Nephron progenitor cell (in vitro differentiated cells): Measurements from ENCODE around the gene NCOA4.

Experiments
- DNase-seq: peaks from one replicate; pipeline ENCODE4 v3.0.0; 2021
- H3K27ac Mint-ChIP-seq: 2 replicates; pipeline ENCODE4 v1.8.0; 2021; ENCODE audit warnings: mild to moderate bottlenecking, moderate library complexity, mixed read lengths
- H3K27me3 Mint-ChIP-seq: 2 replicates; pipeline ENCODE4 v1.8.0; 2021; ENCODE audit warnings: mild to moderate bottlenecking, low read depth, mixed read lengths; ENCODE audit not compliant: poor library complexity
- H3K36me3 Mint-ChIP-seq: 2 replicates; pipeline ENCODE4 v1.8.0; 2021; ENCODE audit warnings: low read depth, mixed read lengths
- H3K4me1 Mint-ChIP-seq: 2 replicates; pipeline ENCODE4 v1.8.0; 2021; ENCODE audit warnings: mixed read lengths
- H3K4me3 Mint-ChIP-seq: 2 replicates; pipeline ENCODE4 v1.8.0; 2021; ENCODE audit warnings: mild to moderate bottlenecking, moderate library complexity, mixed read lengths
- H3K9me3 Mint-ChIP-seq: 2 replicates; pipeline ENCODE4 v1.8.0; 2021; ENCODE audit warnings: mild to moderate bottlenecking, moderate library complexity, mixed read lengths
- TF ChIP-seq, protein P1 (sequence below): fragments of 200-600 bp; sonication (generic); IDR thresholded peaks from 2 replicates; pipeline ENCODE4 v1.5.0; 2021; ENCODE audit warnings: antibody characterized with exemption

Gene NCOA4

DNA sequence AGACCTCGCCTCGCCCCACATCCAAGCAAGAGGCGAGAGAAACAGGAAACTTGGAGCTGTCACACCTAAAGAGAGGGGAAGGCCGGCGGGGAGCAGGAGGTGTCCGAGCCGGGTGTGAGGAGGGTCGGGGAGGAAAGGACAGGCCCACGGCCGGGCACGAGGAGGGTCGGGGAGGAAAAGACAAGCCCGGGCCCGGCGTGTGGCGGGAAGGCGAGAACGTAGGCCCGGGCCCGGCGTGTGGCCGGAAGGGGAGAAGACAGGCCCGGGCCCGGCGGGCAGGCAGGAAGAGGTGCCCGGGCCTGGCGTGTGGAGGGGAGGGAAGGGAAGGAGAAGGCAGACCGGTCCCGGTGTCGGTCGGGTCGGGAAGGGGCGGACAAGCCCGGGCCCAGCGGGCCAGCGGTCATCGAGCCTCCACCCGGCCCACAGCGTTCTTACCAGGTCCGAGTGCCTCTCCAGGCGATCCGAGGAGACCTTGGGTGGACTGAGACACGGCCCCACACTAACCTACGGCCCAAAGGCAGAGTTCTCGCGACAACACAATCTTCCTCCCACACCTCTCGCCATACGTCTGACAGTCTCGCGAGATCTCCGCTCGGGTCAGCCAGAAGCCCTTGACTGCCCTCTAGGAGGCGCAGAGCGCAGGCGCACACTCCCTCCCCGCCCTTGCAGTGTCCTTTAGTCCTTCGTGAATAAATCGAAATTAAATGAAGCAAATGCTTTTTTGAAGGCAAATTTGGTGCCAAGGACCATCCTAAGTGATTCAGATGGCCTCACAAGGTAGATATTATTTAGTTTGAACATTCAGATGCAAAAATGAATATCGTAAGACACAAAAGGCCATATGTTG, at the start of gene NCOA4:
Gene NCOA4 (minus strand): TSS at position 533 of the 847 bp plus-strand sequence. CDS start 13,943 bp downstream, outside the sequence.
- Mint-ChIP-seq H3K4me1 (peaks cover 51% of the 10 kb centered on the region), H3K27me3 (no peaks in the 10 kb centered on the region), H3K36me3 (no peaks in the 10 kb centered on the region), H3K4me3 (peak within 1 kb of the TSS; percentile 96), H3K27ac (peak within 1 kb of the TSS; percentile 57), H3K9me3 (no peaks in the 10 kb centered on the region)
- DNase-seq = peak; percentile 95
- TF ChIP-seq, protein P1, sequence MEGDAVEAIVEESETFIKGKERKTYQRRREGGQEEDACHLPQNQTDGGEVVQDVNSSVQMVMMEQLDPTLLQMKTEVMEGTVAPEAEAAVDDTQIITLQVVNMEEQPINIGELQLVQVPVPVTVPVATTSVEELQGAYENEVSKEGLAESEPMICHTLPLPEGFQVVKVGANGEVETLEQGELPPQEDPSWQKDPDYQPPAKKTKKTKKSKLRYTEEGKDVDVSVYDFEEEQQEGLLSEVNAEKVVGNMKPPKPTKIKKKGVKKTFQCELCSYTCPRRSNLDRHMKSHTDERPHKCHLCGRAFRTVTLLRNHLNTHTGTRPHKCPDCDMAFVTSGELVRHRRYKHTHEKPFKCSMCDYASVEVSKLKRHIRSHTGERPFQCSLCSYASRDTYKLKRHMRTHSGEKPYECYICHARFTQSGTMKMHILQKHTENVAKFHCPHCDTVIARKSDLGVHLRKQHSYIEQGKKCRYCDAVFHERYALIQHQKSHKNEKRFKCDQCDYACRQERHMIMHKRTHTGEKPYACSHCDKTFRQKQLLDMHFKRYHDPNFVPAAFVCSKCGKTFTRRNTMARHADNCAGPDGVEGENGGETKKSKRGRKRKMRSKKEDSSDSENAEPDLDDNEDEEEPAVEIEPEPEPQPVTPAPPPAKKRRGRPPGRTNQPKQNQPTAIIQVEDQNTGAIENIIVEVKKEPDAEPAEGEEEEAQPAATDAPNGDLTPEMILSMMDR = peak; percentile 52

DNA sequence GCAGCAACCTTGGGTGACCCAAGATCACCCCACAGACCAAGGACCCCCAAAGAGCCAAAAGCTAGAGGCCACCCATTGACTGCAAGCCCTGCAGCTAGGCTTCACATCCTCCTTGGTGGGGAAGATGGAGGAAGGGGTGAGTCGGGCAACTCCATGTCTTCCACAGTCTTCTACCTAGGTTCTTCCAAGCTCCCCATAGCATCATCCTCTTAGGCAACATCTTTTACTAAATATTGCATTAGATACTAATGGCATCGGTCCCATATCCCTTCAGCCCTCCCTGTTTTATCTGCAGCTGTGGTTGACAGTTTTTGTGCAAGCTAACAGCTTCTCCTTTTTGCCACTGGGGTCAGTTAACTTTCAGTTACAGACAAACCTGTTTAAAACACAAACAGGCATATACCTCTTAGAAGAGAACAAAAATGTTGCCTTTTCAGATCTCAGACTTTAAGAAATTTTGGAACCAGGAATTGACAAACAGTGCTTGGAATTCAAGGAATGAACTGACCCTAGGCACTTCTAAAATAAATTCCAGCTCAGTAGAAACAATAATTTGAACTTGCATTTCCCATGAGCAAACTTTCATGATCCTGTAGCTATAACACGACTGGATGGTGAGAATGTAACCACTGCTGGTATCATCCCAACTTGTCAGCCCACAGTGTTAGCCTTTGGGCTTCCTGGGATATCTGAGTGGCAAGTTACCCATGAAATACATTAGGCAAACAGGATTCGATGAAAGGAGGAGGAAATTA, 49.6 kb upstream of the NCOA4 start:
- Mint-ChIP-seq H3K27me3 (peaks cover 6% of the 10 kb centered on the region), H3K27ac (no peak overlapping the region), H3K9me3 (peaks cover 15% of the 10 kb centered on the region), H3K36me3 (no peaks in the 10 kb centered on the region), H3K4me1 (peaks cover 13% of the 10 kb centered on the region), H3K4me3 (no peak overlapping the region)
- TF ChIP-seq, protein P1 = no peak
- no peak for DNase-seq

DNA sequence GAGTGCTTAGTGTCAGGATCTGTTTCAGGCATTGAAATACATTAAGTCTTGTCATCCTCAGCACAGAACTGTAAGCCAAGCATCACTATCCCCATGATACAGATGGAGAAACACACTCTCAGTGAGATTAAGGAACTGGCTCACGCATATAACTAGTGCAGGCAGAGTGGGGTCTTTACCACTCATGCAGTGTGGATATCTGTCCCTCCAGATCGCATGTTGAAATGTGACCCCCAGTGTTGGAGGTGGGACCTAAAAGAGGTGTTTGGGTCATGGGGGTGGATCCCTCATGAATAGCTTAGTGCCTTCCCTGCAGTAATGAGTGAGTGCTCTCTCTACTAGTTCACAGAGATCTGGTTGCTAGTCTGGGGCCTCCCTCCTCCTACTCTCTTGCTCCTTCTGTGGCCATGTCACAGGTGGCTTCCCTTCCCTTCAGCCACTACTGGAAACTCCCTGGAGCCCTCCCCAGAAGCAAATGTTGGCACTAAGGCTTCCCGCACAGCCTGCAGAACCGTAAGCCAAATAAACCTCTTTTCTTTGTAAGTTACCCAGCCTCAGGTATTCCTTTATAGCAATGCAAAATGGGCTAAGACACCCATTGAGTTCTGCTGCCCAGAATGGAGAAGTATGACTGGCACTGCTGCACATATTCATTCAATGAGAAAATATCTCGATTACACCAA, 47.4 kb upstream of the NCOA4 start:
- Mint-ChIP-seq H3K4me3 (no peak overlapping the region), H3K27ac (peak overlapping the region; percentile 62), H3K27me3 (peaks cover 6% of the 10 kb centered on the region), H3K36me3 (no peaks in the 10 kb centered on the region), H3K9me3 (peaks cover 15% of the 10 kb centered on the region), H3K4me1 (peaks cover 13% of the 10 kb centered on the region)
- TF ChIP-seq, protein P1 = no peak
- no peak for DNase-seq

DNA sequence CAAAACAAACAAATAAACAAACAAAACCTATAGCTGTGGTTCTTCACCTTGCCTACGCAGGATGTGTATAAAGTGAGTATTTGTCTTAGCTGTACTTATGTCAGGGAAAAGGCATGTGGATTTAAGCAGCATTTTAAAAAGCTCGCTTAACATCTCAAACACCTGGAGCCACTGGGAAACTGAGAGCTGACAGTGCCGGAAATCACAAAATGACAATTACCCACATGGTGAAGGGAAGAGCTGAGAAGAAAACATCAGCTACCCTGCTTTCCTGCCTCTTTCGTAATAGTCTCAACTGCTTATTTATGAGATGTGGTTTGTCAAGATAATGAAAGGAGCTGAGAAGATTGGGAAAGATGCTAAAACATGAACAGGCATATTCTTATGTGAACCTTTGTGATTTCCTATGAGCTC, 46.7 kb upstream of the NCOA4 start:
- peaks cover 6% of the 10 kb centered on the region for H3K27me3 Mint-ChIP-seq
- H3K9me3 Mint-ChIP-seq = peaks cover 13% of the 10 kb centered on the region
- no peak for DNase-seq
- H3K36me3 Mint-ChIP-seq = no peaks in the 10 kb centered on the region
- TF ChIP-seq, protein P1 = no peak
- peaks cover 13% of the 10 kb centered on the region for H3K4me1 Mint-ChIP-seq
- H3K4me3 Mint-ChIP-seq = no peak overlapping the region
- no peak overlapping the region for H3K27ac Mint-ChIP-seq

DNA sequence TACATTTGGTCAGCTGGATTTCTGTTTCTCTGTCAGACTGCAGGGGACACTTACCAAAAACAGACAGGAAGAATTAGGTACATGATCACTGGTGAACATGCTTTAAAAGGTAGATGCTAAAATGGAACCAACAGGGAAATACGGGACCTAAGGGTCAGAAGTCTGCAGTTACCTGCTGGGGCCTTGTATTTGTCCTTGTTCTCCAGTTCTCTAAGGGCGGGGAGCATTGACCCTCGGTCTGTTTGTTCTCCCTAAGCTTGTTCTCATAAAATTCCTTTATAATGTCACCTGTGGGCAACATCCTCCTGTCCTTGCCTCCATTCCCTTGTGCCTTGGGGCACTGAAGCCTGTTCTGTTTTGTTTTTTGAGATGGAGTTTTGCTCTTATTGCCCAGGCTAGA, 45.4 kb upstream of the NCOA4 start:
- Mint-ChIP-seq H3K27me3 (peaks cover 6% of the 10 kb centered on the region), H3K36me3 (no peaks in the 10 kb centered on the region), H3K9me3 (peaks cover 14% of the 10 kb centered on the region), H3K4me1 (peaks cover 8% of the 10 kb centered on the region), H3K27ac (no peak overlapping the region), H3K4me3 (no peak overlapping the region)
- TF ChIP-seq, protein P1 = no peak
- no peak for DNase-seq
